Measurements from ENCODE around the gene SFTPA1.
"Not testable (repeated sequence)": the region's sequence is repeated elsewhere in the genome, so short reads cannot be mapped to it uniquely, and the experiment has no call there.

The SFTPA1 gene

GRCh38 chr10:79610601-79611191 is at the start of gene SFTPA1:
SFTPA1 (plus strand) TSS chr10:79610939; CDS start chr10:79611826, 887 bp downstream.
- DNase-seq: no peak

GRCh38 chr10:79561257-79561656 is 49.5 kb upstream of the SFTPA1 start:
- DNase-seq: no peak

- peak; percentile 5 for DNase-seq
Observed at GRCh38 chr10:79562135-79562756, 48.5 kb upstream of the SFTPA1 start.

- no peak for DNase-seq
Observed at GRCh38 chr10:79563426-79563825, 47.3 kb upstream of the SFTPA1 start.

GRCh38 chr10:79570624-79571023 is 40.1 kb upstream of the SFTPA1 start:
- not testable (repeated sequence) for DNase-seq

DNA sequence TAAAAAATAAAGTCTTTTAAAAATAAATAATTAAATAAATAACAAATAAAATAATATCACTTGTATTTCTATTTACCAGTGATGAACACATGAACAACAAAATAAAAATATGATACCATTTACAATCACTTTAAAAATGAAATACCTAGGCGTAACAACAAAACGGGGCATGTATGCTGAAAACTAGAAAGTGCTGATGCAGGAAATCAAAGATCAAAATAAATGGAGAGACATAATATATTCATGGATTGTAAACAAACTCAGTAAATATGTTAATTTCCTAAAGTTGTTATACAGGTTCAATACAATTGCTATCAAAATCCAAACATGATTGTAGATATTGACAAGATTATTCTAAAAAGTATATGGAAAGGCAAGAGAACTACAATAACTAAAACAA is 31.4 kb upstream of the SFTPA1 start:
- no peak for DNase-seq

- DNase-seq: no peak
Observed at GRCh38 chr10:79581044-79581443, 29.7 kb upstream of the SFTPA1 start.

DNA sequence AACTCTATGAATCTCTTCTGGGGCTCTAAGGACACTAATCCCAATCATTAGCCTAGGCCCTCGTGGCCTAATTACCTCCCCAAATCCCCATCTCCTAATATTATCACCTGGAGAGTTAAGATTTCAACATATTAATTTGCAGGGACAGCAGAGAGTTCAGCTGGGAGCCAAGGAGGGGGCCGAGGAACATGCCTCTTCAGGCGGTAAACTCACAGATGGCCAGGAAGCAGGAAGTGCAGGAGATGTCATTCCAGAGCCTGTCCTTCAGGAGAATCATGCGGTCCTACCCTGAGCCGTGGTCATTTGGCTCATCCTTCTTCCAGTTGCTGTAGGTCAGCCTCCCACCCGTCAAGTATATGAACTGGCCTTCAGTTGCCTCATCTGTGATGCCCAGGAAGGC is 28.6 kb upstream of the SFTPA1 start:
- DNase-seq: no peak

DNA sequence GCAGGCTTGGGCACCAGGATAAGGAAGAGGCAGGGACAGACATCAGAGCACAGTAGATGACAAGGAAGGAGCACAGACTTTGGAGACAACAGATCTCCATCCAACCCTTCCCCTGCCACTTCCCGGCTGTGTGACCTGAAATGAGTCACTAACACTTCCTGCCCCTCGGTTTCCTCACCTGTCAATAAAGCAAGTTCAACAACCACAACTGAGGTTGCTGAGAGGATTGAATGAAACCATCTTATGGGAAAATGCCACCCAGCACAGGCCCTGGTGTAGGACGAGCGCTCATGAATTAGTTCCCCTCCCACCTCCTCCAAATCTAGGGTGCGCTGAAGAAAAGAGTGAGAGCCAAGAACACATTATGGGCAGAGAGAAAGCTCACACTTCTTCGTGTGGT is 27.8 kb upstream of the SFTPA1 start:
- DNase-seq: not testable (repeated sequence)

DNA sequence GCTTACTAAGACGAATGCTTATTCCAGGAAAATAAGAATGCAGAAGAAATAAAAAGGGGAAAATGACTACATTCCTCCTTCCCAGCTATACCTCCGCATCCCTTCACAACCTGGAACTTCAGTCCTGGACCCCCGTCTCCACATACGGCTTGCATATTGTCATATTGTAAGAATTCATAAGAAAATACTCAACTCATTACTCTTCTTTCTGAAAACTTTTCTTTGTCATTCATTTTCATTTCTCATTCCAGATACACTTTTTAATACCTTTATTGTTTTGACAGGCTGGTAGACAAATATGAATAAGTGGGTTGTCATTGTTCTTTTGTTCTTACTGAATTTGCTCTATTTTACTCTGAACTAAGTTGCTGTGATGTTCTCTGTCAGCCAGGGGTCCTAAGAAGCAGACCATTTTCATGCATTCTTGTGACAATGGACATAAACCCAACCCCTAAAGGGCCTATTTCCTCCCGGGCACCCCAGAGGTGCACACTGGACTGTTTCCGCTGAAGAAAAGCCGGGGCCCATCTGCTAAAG is 27.2 kb upstream of the SFTPA1 start:
- no peak for DNase-seq

DNA sequence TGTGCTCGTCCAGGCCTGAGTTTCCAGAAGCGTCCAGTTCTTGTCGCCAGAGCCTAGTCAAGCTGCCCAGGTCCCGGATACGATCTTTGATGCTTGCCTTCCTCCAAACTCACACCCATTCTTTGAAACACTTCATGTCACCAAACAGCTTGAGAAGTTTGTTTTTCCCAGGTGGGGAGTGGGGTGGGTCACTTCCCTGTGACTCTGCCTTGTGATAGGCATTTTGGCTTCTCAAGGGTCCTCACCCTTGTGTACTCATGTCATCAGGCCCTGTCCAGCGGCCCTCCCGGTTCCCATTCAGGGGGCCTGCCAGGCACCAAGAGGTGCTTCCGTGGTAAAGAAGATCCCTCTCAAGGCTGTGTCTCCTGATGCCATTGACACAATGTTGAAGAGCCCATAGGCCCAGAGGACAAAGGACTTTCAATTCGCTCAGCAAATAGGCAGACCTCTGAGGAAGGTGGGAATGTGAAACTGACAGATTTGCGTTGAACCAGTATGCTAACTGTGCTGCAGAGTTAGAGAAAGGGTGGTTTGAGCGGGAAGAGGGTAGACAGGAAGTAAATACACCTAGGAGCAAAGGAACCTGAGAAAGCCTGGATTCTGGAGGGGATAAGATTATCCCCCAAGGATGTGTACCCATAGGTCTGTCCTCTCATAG is 24.7 kb upstream of the SFTPA1 start:
- DNase-seq: no peak

- DNase-seq: no peak
Observed at GRCh38 chr10:79586933-79587332, 23.8 kb upstream of the SFTPA1 start.

DNA sequence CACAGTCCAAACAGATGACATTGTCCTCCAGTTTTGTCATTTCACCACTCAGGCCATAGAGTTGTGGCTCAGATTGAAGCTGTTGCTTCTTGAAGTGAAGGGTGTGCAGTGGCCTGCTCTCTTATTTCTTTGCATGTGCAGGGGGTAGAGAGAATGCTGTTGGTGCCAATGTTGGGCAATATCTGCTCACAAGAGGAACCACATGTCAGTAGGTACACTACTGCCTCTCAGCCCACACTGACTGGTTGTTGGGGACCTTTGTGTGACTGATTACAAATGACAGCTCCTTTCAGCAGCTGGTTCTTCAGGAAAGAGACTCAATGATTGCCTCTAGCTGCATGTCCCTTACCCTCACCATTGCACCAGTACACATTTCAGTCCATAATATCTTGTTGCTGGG is 21.9 kb upstream of the SFTPA1 start:
- DNase-seq: no peak

GRCh38 chr10:79593377-79593776 is 17.4 kb upstream of the SFTPA1 start:
- DNase-seq: no peak

GRCh38 chr10:79594565-79594964 is 16.2 kb upstream of the SFTPA1 start:
- DNase-seq: not testable (repeated sequence)

DNA sequence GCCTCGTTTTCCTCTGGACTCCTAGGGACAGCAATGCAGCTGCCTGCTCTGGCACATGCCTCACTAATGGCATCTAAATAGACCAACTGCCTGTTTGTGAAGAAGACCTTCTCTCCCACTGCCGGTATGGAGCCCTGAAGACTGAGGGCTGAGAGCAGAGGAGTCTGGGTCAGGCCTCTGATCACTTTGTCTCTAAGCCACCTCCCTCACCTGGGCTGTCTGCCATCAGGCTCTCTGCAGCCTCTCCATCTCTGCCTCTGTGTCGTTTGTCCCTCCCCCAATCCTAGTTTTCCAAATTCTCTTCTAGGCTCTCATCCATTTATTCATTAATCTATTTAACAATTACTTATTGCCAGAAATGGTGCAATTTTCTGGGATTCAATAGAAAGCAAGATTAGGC is 15.2 kb upstream of the SFTPA1 start:
- no peak for DNase-seq

GRCh38 chr10:79599644-79600043 is 11.1 kb upstream of the SFTPA1 start:
- not testable (repeated sequence) for DNase-seq

DNA sequence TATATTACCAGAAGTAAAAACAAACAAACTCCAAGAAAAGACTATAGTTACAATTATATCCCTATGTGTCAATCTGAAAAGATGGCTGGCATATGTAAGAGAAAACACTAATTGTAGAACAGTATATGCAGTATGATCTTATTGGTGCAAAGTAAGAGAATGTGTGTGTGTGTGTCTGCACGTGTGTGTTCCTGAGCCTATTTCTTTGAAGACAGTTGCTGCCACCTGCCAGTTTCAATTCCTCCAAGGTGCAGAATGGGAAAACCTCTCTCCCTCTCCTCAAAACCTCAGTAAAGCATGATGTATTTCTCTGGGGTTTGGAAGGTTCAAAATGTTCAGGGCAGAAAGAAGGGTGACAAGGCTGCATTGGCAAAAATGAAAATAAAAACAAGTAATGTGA is 8.8 kb upstream of the SFTPA1 start:
- no peak for DNase-seq

- no peak for DNase-seq
Observed at GRCh38 chr10:79602953-79603352, 7.8 kb upstream of the SFTPA1 start.

DNA sequence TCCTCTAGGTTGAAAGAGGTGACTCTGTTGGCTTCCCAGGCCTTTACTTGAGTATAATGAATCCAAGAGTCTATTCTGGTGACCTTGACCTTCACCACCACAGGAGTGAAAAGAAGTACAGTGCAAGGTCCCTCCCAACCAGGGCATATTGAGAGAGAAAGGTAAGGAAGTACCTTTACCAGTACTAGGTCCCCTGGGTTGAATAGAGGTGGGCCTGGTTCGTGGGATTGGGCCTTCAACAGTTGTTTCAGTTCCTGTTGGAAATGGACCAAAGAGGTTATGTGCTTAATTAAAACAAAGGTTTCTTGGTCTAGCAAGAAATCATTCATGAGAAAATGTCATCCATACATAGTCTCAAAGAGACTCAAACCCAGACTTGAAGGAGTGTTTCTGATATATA is 6.4 kb upstream of the SFTPA1 start:
- no peak for DNase-seq

GRCh38 chr10:79605308-79605707 is 5.4 kb upstream of the SFTPA1 start:
- DNase-seq: no peak

DNA sequence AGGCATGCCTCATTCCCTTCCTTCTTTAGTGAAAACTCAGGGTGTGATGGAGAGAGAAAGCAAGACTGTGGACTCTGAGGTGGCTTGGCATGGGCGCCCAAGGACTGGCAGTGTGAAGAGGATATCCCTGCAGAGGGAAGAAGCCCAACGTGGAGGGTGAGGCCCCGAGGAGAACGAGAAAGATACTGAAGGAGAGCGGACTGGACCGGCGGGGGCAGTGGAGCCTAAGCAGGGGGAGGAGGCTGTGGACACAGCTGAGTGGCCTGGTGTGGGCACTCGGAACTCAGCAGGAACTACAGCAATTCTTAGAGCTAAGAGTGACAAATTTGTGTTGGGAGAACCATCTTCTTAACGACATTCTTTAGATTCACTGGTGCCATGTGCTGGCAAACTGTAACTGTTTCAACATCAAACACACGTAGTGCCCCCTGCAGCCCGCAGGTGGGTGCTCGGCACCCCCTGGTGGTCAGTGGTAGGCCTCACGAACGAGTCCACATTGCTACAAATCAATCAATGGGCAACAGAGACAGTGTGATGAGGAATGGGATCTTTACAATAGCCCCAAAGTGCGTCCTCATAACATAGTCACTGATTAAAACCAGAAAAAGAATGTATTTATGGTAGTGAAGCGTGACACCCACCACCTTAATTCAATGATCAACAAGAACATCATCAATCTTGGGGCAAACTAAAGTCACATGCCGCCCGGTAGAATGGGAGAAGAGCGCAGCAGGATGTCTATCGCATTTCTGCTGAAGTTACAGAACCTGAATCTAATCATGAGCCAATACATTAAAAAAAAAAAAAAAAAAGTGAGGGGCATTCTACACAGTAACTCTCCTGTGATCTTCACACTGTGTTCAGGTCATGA is 2.0 kb upstream of the SFTPA1 start:
- no peak for DNase-seq

Data from GOT3 (cell line).